GM19035 (cell line): Measurements from ENCODE around the gene ACSS1.

Source experiments
- ATAC-seq: cut with Tn5 transposase; IDR thresholded peaks from one replicate; pipeline ENCODE4 v1.9.1; 2021; ENCODE audit not compliant: unreplicated experiment

The ACSS1 gene

DNA sequence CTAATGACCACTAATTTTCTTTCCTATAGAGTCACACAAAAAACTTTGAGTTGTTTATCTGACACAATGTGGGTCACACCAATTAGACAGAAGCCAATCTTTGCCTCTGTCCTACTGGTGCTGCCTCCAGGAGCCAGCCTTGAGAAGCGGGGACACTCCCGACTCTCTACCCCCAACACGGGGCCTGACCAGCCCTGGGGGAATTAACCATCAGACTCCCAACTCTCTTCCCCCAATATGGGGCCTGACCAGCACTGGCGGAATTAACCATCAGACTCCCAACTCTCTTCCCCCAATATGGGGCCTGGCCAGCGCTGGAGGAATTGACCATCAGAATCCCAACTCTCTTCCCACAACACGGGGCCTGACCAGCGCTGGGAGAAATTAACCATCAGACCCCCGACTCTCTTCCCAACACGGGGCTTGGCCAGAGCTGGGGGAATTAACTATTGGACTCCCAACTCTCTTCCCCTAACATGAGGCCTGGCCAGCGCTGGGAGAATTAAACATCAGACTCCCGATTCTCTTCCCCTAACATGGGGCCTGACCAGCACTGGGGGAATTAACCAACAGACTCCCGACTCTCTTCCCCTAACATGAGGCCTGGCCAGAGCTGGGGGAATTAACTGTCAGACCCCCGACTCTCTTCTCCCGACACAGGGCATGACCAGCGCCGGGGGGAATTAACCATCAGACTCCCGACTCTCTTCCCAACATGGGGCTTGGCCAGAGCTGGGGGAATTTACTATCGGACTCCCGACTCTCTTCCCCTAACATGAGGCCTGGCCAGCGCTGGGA, 96.4 kb downstream of the ACSS1 start:
- no peak for ATAC-seq

DNA sequence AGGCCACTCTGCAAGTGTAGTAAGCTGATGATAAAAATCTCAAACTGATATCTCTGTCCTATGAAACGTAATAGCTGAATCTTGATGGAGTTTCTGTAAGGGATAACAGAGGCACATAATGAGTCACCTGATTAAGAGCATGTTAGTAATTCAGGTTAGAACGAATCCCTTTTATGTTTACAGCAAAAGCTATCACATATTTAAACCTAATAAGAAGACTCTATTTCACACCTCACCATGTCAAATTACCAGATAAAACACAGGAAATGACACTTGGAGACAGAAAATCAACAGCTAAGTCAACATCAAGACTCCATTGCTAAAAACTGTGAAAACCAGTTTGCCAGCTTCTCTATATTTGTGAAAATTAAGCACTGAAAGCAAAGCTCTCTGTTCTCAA, 97.1 kb downstream of the ACSS1 start:
- ATAC-seq: no peak

DNA sequence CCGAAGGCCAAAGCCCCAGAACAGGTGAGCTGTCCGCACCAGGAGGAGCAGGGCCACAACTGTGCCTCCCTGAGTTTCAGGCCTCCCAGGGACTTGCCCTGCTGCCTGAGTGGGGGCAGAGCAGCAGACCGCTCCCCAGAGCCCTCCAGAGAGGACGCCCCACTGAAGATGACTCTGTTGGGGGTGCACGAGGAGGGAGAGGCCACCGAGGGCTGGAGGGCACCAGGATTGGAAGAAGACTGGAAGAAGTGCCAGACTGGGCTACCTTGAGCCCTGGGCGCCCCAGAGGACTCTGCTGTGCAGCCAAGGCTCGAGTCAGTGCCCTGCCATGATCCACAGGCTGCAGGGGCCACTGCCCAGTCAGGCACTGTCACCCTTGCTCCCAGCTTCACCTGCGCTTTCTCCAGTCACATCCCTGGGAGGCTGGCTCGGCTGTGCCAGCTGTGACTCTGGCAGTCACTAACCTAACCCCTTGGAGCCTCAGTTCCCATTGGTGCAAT, 97.6 kb downstream of the ACSS1 start:
- ATAC-seq: no peak

DNA sequence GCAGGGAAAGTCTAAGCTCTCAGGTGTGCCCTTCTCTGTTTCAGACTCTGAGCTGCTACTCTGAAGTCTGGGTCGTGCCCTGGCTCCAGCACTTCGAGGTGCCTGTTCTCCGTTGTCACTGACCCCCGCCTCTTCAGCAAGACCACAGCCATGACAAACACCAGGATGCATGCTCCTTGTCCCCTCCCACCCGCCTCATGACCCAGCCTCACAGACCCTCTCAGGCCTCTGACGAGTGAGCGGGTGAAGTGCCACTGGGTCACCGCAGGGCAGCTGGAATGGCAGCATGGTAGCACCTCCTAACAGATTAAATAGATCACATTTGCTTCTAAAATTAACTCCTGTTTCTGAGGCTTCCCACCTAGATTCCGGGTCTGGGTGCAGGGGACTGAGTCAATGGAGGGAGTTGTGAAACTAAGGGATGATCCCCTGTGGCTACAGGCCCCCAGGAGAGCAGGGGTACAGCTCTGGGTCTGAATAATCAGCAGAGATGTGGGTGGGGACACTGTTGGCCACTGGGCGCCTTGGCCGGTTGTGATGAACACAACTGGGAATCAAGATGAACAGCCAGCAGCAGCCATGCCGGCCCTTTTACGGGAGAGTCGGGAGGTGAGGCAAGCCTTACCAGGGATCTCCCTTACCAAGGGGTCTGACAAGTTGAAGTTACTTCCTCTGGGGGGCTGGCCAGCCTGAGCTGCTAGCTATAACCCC, 98.2 kb downstream of the ACSS1 start:
- no peak for ATAC-seq

DNA sequence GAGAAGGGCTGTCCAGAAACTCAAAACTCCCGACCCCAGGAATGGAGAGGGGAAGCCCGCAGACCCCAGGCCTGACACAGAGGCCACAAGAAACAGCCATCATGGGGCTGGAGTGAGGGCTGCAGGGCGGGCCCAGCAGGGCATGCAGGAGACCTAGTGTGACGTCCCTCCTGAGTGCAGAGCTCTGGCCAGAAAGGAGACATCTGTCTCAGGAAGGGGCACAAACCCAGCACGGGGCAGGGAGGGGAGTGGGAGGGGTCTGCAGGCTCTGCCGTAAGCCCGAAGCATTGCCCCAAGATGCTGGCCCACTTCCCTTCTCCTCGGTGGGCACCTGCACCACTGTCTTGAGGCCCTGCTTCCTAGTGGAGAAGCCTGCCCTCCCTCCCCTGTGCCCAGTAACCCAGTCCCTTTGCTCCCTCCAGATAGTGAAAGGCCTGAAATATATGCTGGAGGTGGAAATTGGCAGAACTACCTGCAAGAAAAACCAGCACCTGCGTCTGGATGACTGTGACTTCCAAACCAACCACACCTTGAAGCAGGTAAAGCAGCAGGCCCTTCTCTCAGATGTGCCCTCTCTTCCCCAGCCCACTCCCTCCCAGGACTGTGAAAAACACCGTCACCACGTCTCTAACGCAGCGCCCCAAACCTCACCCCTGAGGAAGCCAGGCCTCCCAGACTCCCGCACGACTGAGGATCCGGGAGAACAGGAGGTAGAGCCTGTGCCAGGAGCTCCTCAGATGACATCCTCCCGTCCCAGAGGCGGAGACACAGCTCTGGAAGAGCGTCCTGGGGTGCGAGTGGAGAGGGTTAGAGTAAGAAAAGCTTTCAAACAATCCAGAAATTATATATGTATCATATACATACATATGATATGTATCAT, 99.2 kb downstream of the ACSS1 start:
- ATAC-seq: no peak

DNA sequence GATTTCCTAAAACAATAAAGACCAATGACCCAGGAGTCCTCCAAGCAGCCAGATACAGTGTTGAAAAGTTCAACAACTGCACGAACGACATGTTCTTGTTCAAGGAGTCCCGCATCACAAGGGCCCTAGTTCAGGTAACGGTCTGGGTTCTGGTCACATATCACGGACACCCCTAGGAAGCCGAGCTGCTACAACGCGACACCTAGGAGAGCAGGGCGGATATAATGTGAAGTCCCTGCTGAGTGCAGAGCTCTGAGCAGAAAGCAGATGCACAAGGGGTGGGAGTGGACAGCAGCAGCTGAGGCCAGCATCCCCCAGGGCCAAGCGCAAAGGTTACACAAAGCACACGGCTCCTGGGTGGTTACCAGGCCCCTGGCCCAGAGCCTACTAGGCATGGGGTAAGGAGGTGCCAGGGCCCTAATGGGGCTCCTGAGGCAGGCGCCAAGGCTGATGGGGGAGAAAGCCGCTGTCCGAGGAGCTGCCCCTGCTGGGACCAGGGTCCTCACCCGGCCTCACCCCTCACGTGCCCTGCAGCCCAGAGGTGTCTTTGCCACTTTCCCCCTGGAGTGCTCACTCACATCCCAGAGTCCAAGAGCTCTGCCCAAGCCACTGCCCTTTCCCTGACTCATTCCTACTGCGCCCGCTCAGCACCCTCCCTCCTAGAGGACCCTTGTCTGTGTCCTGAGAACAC, 100.5 kb downstream of the ACSS1 start:
- ATAC-seq: no peak
